ENCODE measurements around the gene ADCY2. TPM values are rescaled to one million over a fixed set of nuclear protein-coding genes. Genes with fewer than 3 reads are reported as not detected.

The ADCY2 gene
- total RNA-seq, 1 experiment from 2014 or later = not detected

DNA sequence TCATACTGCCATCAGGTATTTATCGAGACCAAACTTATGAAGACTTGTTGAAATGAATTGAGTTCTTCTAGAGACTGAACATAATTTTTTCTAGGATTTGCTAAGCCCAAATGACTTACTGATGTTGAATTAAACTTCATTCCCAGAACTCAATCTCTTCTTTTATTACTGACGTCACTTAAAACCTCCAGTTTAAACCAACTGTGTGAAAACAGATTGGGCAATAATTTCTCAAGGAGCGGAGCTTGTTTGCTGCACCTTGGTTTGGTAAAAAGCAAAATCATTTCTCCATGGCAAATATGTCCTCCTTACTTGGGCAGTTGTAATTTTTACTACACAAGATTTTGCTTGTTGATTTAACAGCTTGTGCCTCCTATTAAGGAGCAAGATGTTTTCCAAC is 417.6 kb downstream of the ADCY2 start:
- in situ Hi-C loops (cut with HindIII; ENCODE audit: low pct_unique_long_range_greater_than_20kb, low sequenced_read_pairs) = no loop called here
- no peak for DNase-seq (ENCODE audit: low read depth)

DNA sequence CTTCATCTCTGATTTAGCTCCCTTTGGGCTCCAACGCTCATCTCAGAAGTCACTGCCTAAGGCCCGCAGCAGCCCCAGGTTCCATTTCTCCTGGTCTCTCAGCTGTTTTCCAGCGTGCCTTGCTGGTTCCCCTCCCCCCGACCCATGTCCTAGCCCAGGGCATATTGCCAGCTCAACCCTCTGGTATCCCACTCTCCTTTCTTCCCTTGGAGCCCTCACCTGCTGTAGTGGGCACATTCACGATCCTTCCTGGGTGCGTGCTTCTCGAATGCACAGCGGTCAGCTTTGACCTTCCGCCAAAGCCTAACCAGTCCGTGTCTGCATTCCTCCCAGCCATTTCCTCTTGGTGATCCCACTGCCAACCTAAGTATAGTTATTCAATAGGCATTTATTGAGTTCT is 418.9 kb downstream of the ADCY2 start:
- in situ Hi-C loops (cut with HindIII; ENCODE audit: low pct_unique_long_range_greater_than_20kb, low sequenced_read_pairs) = no loop called here

DNA sequence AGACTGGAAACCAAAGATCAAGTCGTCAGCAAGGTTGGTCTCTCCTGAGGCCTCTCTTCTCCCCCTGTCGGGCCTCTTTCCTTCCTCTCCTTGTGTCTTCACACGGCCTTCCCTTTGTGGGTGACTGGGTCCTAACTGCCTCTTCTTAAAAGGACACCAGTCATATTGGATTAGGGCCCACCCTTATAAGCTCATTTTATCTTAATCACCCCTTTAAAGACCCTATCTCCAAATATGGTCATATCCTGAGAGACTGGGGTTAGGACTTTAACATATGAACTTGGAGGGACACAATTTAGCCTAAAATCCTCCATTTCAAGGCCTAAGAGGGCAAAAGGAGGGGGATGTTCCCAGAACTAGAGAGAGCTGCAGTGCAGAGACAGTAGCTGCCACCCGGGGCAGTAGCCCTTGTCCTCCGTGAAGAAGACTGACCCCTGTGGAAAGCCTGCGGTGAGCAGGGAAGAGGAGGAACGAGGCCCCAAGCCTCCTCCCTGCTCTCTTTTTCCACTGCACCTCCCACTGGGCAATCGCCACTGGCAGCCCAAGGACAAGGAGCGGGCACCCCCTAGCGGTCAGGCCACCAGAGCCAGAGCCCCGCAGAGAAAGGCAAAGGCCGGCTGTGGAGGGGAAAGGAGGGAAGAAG is 420.1 kb downstream of the ADCY2 start:
- in situ Hi-C loops (cut with HindIII; ENCODE audit: low pct_unique_long_range_greater_than_20kb, low sequenced_read_pairs) = no loop called here
- peak; percentile 62 for DNase-seq (ENCODE audit: low read depth)

More for the DNA sequence above, 418.9 kb downstream of the ADCY2 start:
- no peak for DNase-seq (ENCODE audit: low read depth)

DNA sequence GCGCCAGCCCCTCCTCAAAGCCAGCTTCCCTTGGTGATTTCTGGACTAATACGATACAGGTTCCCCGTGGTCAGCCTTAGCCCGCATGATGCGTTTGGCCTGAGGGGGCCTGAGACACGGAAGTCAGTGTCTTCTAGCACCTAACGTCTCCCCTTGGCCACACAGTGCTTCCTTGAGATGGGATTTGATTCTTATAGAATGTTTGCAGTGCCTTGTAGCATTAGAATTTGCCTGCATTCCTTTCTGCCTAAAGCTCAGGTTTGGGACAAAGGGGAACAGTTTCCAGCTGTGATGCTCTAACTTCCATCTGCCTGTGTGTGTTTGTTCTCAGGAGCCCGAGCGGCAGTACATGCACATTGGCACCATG is 420.6 kb downstream of the ADCY2 start:
- in situ Hi-C loops (cut with HindIII; ENCODE audit: low pct_unique_long_range_greater_than_20kb, low sequenced_read_pairs) = no loop called here
- no peak for DNase-seq (ENCODE audit: low read depth)

DNA sequence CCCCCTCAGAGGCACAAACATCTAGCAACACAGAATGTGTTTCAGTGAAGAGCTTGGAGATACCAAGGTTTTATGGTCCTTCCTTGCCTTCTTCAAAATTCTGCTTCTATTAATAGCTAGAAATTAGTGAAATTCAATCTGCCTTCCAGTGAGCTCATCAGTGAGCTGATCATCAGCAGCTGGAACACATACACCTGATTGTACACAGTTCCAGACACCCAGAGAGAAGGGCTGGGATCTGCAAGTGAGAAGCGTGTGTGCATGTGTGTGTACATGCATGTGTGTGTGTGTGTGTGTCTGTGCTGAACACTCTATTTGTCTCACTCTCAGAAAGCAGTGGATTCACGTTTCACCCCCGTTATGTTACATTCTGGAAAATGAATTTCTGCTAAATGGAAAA is 426.5 kb downstream of the ADCY2 start:
- in situ Hi-C loops (cut with HindIII; ENCODE audit: low pct_unique_long_range_greater_than_20kb, low sequenced_read_pairs) = no loop called here

DNA sequence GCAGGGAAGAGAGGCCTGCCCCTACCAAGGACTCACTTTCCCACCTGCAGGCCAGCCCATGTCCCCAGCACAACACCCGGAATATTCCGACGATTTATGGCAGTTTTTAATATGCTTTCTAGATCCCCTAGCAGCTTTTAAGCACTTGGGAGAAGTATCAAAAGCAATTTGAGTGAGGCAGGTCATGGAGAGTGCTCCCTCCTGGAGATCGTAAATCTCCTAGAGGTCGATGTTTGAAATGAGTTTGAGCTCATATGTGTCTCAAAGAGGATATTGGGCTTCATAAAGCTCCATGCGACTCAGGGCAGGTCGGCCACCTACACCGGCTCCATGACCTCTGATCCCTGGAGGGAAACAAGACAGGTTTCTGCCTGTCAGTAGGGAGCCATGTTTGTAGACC is 427.7 kb downstream of the ADCY2 start:
- in situ Hi-C loops (cut with HindIII; ENCODE audit: low pct_unique_long_range_greater_than_20kb, low sequenced_read_pairs) = no loop called here
- DNase-seq (ENCODE audit: low read depth) = no peak

More for the DNA sequence above, 426.5 kb downstream of the ADCY2 start:
- DNase-seq (ENCODE audit: low read depth) = no peak

DNA sequence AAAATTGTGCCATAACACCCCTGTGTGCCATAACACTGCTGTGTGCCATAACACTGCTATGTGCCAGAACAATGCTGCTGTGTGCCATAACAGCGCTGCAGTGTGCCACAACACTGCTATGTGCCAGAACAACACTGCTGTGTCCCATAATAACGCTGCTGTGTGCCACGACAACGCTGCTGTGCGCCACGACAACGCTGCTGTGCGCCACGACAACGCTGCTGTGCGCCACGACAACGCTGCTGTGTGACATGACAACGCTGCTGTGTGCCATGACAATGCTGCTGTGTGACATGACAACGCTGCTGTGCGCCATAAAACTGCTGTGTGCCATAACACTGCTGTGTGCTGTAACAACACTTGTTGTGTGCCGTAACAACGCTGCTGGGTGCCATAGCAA is 429.1 kb downstream of the ADCY2 start:
- in situ Hi-C loops (cut with HindIII; ENCODE audit: low pct_unique_long_range_greater_than_20kb, low sequenced_read_pairs) = no loop called here
- no peak for DNase-seq (ENCODE audit: low read depth)

DNA sequence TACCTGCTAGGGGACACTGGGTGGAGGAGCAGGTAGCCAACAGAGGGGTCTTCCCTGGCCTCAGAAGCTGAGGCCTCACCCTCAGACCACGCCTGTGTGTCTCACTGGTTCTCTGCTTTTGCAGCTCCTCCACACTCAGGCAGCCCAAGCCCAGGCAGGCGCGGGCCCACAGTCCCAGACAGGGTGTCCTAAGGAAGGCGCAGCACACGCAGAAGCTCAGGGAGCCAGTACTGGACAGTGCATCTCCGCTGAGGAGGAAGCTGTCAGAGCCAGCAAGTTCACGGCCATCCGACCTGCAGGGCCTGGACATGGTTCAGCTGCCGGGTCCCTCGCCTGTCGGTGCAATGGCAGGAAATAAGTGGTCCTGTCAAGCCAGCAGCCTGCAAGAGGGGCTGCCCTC is 429.7 kb downstream of the ADCY2 start:
- in situ Hi-C loops (cut with HindIII; ENCODE audit: low pct_unique_long_range_greater_than_20kb, low sequenced_read_pairs) = no loop called here
- DNase-seq (ENCODE audit: low read depth) = no peak

DNA sequence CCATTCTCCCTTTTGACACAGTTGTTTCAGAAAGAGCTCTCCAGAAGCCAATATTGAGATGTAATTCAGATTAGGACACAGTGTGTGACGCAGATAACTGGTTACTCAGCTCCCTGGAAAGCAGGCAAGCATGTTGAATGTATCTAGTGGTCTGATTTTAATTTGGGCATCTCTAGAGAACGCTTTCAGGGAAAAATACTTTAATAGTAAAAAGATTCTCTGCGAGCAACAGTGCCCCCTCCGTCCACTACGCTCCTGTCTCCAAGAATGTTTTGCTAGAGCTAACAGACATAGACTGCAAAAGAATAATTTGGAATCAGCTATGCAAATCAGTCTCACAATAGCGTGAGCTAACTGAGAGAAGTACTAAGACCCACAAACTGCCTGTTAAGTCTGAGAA is 431.7 kb downstream of the ADCY2 start:
- DNase-seq (ENCODE audit: low read depth) = no peak
- in situ Hi-C loops (cut with HindIII; ENCODE audit: low pct_unique_long_range_greater_than_20kb, low sequenced_read_pairs) = no loop called here

DNA sequence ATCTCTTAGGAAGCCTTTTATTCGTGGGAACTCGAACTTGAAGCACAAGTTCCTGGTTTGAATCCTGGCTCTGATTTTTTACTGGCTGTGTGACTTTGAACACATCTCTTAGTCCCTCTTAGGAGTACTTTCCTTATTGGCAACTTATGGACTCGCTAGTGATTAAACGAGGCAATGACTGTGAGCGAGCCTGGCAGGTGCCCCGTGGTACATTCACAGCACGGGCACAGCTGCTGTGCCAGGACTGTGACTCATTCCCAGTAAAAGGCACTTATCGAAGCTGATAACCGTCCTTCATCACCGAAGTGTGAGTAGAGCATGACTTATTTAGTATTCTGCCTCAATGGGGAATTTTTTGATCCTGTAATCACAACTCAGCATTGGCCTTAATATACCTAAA is 432.3 kb downstream of the ADCY2 start:
- in situ Hi-C loops (cut with HindIII; ENCODE audit: low pct_unique_long_range_greater_than_20kb, low sequenced_read_pairs) = no loop called here
- no peak for DNase-seq (ENCODE audit: low read depth)

DNA sequence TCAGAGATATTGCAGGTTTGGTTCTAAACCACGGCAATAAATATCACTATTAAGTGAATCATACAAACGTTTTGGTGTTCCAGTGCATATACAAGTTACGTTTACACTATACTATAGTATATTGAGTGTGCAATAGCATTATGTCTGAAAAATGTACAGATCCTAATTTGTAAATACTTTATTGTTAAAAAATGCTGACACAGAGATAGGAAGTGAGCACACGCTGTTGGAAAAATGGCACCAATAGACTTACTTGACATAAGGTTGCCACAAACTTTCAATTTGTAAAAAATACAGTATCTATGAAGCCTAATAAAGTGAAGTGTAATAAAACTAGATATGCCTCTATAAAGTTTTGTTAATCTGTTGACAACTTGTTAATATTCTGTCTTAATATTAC is 439.0 kb downstream of the ADCY2 start:
- DNase-seq (ENCODE audit: low read depth) = no peak
- in situ Hi-C loops (cut with HindIII; ENCODE audit: low pct_unique_long_range_greater_than_20kb, low sequenced_read_pairs) = no loop called here

DNA sequence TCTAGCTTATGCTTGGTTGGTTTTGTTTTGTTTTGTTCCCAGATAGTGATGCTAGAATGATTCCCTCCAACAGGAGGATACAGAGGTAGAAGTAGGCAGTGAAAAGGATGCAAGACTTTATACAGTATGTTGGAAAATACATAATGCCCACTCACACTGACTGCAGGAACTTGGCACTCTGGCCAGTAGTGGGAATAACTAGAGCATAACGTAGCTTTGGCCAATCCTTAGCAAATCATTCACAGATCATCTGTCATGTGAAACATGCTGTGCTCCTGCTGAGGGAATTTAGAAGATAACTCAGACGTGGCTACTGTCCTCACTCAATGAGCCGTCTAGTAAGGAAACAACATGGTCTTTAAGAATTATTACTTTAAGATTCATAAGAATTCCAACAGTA is 441.5 kb downstream of the ADCY2 start:
- peak; percentile 96 for DNase-seq (ENCODE audit: low read depth)
- in situ Hi-C loops (cut with HindIII; ENCODE audit: low pct_unique_long_range_greater_than_20kb, low sequenced_read_pairs) = no loop called here

DNA sequence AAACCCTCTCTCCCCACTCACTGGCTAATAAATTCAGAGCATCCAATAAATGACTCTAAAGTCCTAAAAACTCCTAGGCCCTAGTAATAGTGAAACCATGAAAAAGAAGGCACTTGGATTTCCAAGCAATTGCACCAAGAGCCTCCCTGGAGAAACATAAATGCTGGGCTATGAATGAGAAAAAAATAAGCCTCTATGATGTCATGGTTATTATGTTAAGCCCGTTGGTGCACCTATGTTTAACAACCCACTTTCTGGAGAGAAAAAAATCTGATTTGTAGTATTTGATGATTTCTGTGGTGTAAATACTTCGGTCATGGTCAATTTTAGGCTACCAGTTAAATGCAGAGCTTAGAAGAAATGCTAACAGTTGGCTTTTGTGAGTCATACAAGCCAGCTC is 446.6 kb downstream of the ADCY2 start:
- in situ Hi-C loops (cut with HindIII; ENCODE audit: low pct_unique_long_range_greater_than_20kb, low sequenced_read_pairs) = no loop called here
- DNase-seq (ENCODE audit: low read depth) = no peak

DNA sequence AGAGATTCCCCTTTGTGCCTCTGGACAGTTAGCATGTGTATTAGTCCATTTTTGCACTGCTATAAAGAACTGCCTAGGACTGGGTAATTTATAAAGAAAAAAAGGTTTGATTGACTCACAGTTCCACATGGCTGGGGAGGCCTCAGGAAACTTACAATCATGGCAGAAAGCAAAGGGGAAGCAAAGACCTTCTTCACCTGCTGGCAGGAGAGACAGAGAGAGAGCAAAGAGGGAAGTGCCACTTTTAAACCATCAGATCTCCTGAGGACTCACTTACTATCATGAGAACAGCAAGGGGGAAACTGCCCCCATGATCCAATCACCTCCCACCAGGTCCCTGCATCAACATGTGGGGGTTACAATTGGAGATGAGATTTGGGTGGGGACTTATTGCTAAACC is 449.0 kb downstream of the ADCY2 start:
- DNase-seq (ENCODE audit: low read depth) = no peak
- in situ Hi-C loops (cut with HindIII; ENCODE audit: low pct_unique_long_range_greater_than_20kb, low sequenced_read_pairs) = no loop called here

DNA sequence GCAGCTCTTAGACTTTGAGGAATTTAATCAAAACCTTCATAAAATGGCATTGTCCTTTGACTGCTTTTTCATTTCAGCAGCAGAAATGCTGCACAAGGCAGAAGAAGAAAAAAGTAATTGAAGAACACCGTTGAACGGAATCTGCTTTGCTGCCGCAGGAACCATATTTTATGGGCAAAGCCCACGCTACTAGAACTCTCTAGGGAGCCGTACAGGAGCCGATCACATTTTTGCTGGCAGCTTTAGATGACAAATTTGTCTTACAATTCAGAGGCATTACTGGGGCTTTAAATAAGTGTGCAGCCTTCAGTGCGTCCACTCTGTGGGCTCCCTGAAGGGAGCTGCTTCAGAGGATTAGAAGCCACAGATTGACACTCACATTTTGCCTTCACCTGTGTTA is 449.6 kb downstream of the ADCY2 start:
- DNase-seq (ENCODE audit: low read depth) = no peak
- in situ Hi-C loops (cut with HindIII; ENCODE audit: low pct_unique_long_range_greater_than_20kb, low sequenced_read_pairs) = no loop called here

DNA sequence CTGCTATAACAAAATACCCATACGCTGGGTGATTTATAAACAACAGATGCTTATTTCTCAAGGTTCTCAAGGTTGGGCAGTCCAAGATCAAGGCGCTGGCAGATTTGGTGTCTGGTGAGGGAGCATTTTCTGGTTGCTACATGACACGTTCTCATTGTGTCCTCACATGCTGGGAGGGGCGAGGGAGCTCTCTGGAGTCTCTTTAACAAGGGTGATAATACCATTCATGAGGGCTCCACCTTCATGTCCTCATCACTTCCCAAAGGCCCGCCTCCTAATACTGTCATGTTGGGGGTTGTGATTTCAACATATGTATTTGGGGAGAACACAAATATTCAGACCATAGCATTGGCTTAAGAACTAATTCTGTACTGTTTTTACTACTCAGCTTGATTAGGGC is 450.4 kb downstream of the ADCY2 start:
- in situ Hi-C loops (cut with HindIII; ENCODE audit: low pct_unique_long_range_greater_than_20kb, low sequenced_read_pairs) = no loop called here
- DNase-seq (ENCODE audit: low read depth) = no peak

DNA sequence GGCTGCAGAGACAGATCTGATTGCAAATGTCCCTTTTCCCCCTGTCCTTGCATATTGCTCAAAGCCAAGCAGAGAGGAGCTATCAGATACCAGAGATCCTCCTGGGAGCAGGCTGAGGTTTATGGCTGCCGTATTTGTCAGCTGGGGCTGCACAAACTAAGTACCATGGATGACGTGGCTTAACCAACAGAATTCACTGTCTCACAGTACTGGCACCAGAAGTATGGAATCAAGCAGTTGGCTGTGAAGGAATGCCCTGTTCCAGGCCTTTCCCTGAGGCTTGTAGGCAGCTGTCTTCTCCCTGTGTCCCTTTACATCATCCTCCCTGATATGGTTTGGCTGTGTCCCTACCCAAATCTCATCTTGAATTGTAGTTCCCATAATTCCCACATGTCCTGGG is 452.4 kb downstream of the ADCY2 start:
- no peak for DNase-seq (ENCODE audit: low read depth)
- in situ Hi-C loops (cut with HindIII; ENCODE audit: low pct_unique_long_range_greater_than_20kb, low sequenced_read_pairs) = no loop called here

DNA sequence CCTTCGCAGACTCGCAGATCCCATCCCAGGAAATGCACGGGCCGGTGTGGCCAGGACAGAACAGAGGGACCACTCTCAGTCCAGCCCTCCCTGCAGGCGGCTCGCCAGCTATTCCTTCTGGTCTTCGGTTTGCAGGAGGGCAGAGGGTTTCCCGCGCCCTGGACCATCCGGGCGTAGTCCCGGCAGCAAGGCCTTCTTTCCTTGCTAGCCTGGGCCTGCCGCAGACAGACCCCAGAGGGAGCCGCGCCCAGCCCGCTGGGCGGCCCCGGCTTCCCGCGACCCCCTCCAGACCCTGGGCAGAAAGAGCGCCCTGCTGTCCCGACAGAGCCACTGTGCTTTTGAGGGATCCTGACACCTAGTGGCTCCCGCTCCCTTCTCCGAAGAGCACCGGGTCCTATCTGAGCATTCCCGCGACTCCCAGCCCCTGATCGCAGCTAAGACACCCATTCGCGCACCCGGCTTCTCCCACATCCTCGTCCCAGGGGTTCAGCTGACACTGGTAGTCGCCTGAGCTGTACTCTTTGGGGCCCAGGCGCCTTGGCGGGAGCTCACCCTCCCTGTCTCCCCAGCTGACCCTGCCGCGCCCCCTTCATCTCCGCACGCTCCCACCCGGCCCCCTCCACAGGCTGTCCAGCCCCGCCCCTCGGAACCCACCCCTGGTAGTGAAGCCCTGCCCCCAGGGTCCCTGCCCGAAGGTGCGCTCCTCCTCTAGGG is 453.9 kb downstream of the ADCY2 start:
- DNase-seq (ENCODE audit: low read depth) = no peak
- in situ Hi-C loops (cut with HindIII; ENCODE audit: low pct_unique_long_range_greater_than_20kb, low sequenced_read_pairs) = no loop called here

DNA sequence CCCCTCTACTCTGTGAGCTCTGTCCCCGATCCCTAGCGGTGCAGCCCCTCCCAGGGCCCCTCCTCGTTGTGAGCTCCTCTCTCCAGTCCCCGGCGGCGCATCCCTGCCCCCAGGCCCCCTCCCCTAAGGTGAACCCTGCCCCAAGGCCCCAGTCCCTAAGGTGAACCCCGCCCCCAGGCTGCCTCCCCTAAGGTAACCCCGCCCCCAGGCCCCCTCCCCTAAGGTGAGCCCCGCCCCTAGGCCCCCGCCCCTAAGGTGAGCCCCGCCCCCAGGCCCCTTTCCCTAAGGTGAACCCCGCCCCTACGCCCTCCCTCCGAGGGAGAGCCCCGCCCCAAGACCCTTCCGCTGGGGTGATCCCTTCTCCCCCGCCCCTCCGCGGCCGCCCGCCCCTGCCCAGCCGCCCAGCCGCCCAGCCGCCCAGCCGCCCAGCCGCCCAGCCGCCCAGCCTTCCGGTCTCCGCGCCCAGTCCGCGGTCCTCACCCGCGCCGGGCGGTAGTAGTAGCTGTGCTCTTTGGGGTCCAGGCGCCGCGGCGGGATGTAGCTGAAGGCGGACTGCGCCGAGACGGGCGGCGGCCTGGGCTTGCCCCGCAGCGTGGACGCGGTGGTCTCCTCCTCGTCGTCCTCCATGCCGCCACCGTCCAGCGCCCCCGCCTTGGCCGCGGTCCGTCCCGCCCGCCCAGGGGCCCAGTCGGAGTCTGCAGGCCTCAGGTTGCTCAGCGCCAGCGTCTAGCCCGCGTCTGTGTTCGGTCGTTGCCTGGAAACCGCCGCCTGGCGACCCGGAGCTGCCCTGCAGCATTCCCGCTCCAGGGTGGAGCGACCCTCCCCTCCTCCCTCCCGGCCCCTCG is 454.7 kb downstream of the ADCY2 start, which contains the start of gene CFAP90:
Gene CFAP90 (minus strand): TSS at position 739 of the 845 bp plus-strand sequence. CDS start 112 bp downstream, at position 627.
- DNase-seq (ENCODE audit: low read depth) = peak; percentile 63
- in situ Hi-C loops (cut with HindIII; ENCODE audit: low pct_unique_long_range_greater_than_20kb, low sequenced_read_pairs) = no loop called here

Measured in Caki2 (cell line).